NCI-H1417 treated with DMSO at 0.1 percent for 48 hours (cell line): ENCODE data around the gene TJP2.
A peak's percentile ranks its signal among the peaks of the same experiment; 100 is the strongest.

Experiments used
- DNase-seq: peaks from one replicate; lab custom pipeline; 2025; lab: John Stamatoyannopoulos, UW

TJP2 gene

GRCh38 chr9:69191231-69191630, 17.2 kb downstream of the TJP2 start:
- DNase-seq: no peak

GRCh38 chr9:69192214-69192613, 18.1 kb downstream of the TJP2 start:
- DNase-seq: no peak

GRCh38 chr9:69193685-69194032, 19.6 kb downstream of the TJP2 start:
- peak; percentile 8 for DNase-seq

GRCh38 chr9:69194702-69195418, 20.8 kb downstream of the TJP2 start:
- DNase-seq: peak; percentile 47

DNA sequence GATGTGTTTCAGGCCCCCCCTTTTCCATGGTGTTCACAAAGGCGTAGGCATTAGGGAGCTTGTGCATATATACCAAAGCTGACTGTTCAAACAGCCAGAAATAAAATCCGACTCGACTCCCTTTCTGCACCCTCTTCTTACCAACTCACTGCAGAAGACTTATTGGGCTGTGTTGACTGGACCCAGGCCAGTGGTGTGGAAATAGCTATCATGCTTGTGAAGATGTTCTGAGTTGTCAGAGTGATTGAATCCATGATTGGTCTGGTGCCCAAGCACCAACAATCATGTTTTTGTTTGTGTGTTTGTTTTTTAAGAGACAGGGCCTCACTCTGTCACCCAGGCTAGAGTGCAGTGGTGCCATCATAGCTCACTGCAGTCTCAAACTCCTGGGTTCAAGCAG, 21.6 kb downstream of the TJP2 start:
- DNase-seq: no peak

DNA sequence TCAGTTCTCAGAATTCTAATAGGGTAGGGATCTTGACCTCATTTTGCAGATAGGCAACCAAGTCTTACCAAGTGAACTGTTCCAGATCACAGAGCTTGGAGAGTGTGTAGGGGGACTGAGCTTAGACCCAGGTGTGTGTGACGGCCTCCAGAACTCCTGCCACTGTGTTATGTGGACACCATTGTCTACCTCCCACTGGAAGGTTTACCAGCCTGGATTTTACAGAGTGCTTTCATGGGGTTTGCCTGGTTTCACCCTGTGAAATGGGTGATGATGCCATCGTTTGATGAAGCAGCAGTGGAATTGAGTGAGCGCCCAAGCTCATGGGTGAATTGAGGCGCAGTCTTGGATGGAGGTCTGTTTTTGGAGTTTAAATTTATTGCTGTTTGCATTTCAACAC, 23.6 kb downstream of the TJP2 start:
- DNase-seq: no peak

- DNase-seq: no peak
Observed at GRCh38 chr9:69198521-69199220, 24.6 kb downstream of the TJP2 start.

DNA sequence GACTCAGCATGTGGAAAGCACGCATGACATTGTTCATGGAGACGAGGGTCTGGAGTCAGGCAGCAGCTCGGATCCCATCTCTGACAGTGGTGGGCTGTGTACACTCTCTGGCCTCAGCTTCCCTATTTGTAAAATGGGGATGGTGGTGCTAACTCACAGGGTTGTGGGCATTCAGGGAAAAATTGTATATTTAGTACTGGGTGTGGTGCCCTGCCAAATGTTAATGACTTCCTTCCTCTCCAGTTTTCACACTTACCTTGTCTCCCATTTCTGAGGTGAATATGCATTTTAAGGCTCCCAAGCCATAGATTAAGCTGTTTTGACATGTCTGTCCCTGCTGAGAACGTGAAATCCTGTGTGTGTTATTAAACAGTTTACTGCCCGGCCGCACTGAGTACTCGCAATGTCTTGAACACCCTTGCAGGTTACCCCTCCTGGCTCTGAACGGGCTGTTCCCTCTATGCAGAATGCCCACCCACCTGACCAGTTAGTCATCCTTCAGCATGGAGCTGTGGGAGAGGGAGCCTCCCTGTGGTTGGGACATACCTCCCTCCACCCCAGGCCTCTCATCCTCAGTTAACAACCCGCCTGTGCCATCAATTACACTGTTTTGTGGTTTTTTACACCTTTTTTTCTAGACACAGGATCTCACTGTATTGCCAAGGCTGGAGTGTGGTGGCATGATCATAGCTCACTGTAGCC, 25.8 kb downstream of the TJP2 start:
- DNase-seq: no peak

- no peak for DNase-seq
Observed at GRCh38 chr9:69202556-69202955, 28.5 kb downstream of the TJP2 start.

DNA sequence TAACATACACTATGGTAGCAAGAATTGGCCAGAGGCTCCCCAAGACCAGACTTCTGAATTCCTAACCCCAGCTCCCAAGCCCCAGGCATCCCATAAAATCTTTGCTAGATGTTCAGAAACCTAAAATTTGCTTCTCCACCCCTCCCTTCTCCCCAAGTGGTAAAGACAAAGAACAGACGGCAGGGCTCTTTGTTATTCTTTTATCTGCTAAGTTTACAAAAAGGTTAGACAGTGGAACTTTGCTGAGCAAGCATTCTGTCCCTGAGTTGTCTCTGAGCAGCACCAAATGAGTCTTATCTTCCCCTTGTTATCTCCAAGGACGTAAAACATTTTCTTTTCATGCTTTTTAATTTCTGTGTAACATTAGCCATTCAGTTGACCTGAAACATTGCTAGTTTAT, 30.2 kb downstream of the TJP2 start:
- DNase-seq: no peak

GRCh38 chr9:69204849-69205248, 30.8 kb downstream of the TJP2 start:
- DNase-seq: no peak

DNA sequence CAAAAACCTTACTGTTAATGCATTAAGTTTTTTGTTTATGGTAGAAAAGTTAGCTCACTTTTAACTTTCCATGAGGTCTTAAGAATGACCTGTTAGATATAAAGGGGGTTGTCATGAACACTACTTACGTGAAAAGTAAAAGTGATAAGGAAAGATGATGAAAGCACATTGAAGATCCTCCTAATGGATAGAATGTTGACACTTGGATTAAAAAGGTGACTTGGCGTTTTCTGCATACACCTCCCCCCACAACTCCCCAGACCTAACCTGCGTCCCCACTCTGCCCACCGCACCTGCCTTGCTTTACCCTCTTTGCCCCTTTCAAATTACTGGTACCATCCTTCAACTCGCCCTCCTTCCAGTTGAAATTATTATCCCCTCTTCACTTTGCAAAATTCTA, 32.0 kb downstream of the TJP2 start:
- no peak for DNase-seq

- DNase-seq: no peak
Observed at GRCh38 chr9:69207503-69207902, 33.4 kb downstream of the TJP2 start.

- no peak for DNase-seq
Observed at GRCh38 chr9:69211424-69212036, 37.5 kb downstream of the TJP2 start.

DNA sequence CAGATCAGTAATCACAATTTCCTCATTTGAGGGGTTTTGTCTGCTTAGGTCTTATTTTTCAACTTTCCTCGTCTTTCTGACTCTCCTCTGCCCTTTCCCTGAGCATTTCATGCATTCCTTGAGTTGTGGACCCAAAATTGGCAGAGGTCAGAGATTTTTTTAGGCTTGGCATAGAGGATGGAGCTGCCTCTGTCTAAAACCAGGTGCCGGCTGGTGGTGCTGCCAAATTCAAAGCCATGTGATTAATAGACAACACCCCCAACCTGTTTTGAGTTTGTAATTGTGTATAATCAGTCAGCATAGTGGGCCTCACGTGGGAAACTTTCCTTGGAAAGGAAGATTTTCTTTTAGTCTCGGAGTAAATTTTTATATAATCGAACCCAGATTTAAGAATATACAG, 39.6 kb downstream of the TJP2 start:
- no peak for DNase-seq

DNA sequence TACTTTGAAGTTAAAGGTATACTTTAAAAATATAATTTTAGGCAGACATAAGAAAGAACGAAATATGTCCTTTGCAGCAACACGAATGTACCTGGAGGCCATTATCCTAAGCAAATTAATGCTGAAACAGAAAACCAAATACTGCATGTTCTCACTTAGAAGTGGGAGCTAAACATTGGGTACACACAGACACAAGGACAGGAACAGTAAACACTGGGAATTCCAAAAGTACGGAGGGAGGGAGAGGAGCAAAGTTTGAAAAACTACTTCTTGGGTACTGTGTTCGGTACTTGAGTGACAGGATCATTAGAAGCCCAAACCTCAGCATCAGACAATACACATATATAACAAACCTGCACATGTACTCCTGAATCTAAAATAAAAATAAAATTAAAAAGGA, 40.9 kb downstream of the TJP2 start:
- no peak for DNase-seq

GRCh38 chr9:69215774-69216485, 41.9 kb downstream of the TJP2 start:
- DNase-seq: no peak

GRCh38 chr9:69218166-69218565, 44.1 kb downstream of the TJP2 start:
- DNase-seq: no peak

DNA sequence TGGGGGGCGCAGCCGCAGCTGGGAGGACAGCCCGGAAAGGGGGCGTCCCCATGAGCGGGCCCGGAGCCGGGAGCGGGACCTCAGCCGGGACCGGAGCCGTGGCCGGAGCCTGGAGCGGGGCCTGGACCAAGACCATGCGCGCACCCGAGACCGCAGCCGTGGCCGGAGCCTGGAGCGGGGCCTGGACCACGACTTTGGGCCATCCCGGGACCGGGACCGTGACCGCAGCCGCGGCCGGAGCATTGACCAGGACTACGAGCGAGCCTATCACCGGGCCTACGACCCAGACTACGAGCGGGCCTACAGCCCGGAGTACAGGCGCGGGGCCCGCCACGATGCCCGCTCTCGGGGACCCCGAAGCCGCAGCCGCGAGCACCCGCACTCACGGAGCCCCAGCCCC, 47.0 kb downstream of the TJP2 start:
- no peak for DNase-seq

- no peak for DNase-seq
Observed at GRCh38 chr9:69222970-69223369, 48.9 kb downstream of the TJP2 start.

DNA sequence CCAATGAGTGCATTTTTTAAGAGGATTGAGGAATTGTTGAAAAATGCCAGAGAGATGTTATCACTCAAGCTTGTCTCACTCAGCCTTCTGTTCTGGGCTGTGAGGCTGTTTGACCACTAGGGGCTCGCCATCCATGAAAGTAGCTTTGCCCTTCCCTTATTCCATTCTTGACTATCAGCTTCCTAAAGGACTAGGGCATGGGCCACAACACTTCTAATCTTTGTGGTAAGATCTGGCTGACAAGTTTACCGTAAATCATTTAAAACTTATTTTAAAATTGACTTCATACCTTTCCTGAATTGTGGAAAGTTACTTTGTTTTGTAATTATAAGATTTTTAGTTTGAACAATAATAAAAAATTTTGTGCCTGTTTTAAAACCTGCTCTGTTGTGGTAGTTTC, 49.5 kb downstream of the TJP2 start:
- no peak for DNase-seq

DNA sequence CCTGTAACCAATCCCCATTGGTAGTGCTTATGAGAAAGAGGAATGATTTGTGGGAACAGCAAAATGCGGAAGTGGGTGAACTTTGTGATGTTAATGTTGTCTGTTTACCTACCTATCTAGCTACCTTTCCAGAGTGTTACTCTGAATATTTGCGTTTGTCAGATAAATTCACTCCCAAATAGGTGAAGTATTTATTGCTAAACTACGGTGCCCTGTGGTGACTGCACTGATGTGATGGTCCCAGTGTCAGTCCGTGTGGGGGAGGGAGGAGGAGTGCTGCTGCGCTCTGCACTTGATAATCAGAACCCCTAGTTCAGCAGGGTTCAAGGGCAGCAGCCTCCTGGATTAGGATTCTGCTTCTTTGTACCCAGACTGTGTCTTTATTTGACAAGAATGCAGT, 55.3 kb downstream of the TJP2 start:
- no peak for DNase-seq
